Breast epithelium (tissue), 4 donors: ENCODE measurements around the gene FGD2. TPM values are rescaled to one million over a fixed set of nuclear protein-coding genes. Genes with fewer than 3 reads are reported as not detected.
A peak's percentile ranks its signal among the peaks of the same experiment; 100 is the strongest.

Source experiments
- DNase-seq, 2 donors: peaks; one replicate each; pipeline ENCODE4 v3.0.0-alpha.2; 2019; ENCODE audit warnings: low spot score in 2 of 2
- H3K27ac ChIP-seq, 2 donors: fragments of 200-600 bp; sonication (generic) in 1 of 2; one replicate each; pipeline ENCODE4 v1.5.1; 2016 to 2019; ENCODE audit warnings: mild to moderate bottlenecking in 1 of 2
- H3K27me3 ChIP-seq, 2 donors: fragments of 200-600 bp; sonication (generic) in 1 of 2; one replicate each; pipeline versions ENCODE4 v1.5.1 to v1.6.0; 2017 to 2019; ENCODE audit warnings: control low read depth in 1 of 2, mild to moderate bottlenecking in 1 of 2
- H3K36me3 ChIP-seq: fragments of 200-600 bp; one replicate; pipeline ENCODE4 v1.5.1; 2019
- H3K4me1 ChIP-seq, 2 donors: fragments of 200-600 bp; sonication (generic); one replicate each; pipeline ENCODE4 v1.5.1; 2016 to 2019; ENCODE audit warnings: control low read depth in 1 of 2
- H3K4me3 ChIP-seq, 3 donors: fragments of 200-600 bp; sonication (generic); 1 replicate in 2 of 3; 2 replicates in 1 of 3; pipeline ENCODE4 v1.5.1; 2016 to 2019; ENCODE audit warnings: mild to moderate bottlenecking in 3 of 3, moderate library complexity in 2 of 3
- H3K9me3 ChIP-seq, 2 donors: fragments of 200-600 bp; sonication (generic) in 1 of 2; one replicate each; pipeline ENCODE4 v1.5.1; 2016 to 2019; ENCODE audit warnings: control low read depth in 1 of 2
- POLR2A ChIP-seq: fragments of 450-650 bp; IDR thresholded peaks from one replicate; pipeline ENCODE4 v1.6.1; 2016; ENCODE audit warnings: antibody characterized with exemption, mild to moderate bottlenecking, moderate library complexity
- POLR2AphosphoS5 ChIP-seq, 3 donors: sonication (generic); formaldehyde crosslinking; IDR thresholded peaks; one replicate each; pipeline ENCODE4 v1.6.1; 2017; ENCODE audit warnings: antibody characterized with exemption in 3 of 3
- intact Hi-C: fragments of 100-400 bp; cut with DNase I; formaldehyde crosslinking; loops from one replicate; pipeline ENCODE4 v1.15.1; 2023; ENCODE audit warnings: low total_unique reads
- total RNA-seq, 3 donors: library from RNA; depleted of rRNA; stranded (reverse); fragments of >200 nt; gene quantifications; one replicate each; pipeline ENCODE4 v1.1.0, GENCODE V29; 2016
- TF ChIP-seq, protein P1 (sequence below), 3 donors: fragments of 450-650 bp; IDR thresholded peaks; one replicate each; pipeline ENCODE4 v1.5.1; 2016 to 2017; ENCODE audit warnings: antibody characterized with exemption in 3 of 3, mild to moderate bottlenecking in 3 of 3, moderate library complexity in 3 of 3

The FGD2 gene
- total RNA-seq, 3 donors from 2014 or later: 11.5 to 51.4 (median 18.6) TPM

GRCh38 chr6:37020381-37020780 is 14.9 kb downstream of the FGD2 start:
- Histone ChIP-seq H3K36me3 (no peaks in the 10 kb centered on the region), H3K27ac (peak overlapping the region in 1 of 2 donors; percentile 38), H3K27me3 (no peaks in the 10 kb centered on the region), H3K4me1 (peaks cover 3 to 7% of the 10 kb centered on the region in 2 donors), H3K9me3 (no peaks in the 10 kb centered on the region), H3K4me3 (no peak overlapping the region)
- TF ChIP-seq, protein P1, sequence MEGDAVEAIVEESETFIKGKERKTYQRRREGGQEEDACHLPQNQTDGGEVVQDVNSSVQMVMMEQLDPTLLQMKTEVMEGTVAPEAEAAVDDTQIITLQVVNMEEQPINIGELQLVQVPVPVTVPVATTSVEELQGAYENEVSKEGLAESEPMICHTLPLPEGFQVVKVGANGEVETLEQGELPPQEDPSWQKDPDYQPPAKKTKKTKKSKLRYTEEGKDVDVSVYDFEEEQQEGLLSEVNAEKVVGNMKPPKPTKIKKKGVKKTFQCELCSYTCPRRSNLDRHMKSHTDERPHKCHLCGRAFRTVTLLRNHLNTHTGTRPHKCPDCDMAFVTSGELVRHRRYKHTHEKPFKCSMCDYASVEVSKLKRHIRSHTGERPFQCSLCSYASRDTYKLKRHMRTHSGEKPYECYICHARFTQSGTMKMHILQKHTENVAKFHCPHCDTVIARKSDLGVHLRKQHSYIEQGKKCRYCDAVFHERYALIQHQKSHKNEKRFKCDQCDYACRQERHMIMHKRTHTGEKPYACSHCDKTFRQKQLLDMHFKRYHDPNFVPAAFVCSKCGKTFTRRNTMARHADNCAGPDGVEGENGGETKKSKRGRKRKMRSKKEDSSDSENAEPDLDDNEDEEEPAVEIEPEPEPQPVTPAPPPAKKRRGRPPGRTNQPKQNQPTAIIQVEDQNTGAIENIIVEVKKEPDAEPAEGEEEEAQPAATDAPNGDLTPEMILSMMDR (IDR thresholded peaks at IDR 0.05): no peak
- TF ChIP-seq POLR2A (no peak), POLR2AphosphoS5 (IDR thresholded peaks at IDR 0.05) (no peak)
- intact Hi-C loops: loop anchor here (5.0 to 10.0 kb wide), 2 partner anchors 154 to 192 kb away; partner anchors contain the start of gene PIM1
- peak in 1 of 2 donors; percentile 50 for DNase-seq

DNA sequence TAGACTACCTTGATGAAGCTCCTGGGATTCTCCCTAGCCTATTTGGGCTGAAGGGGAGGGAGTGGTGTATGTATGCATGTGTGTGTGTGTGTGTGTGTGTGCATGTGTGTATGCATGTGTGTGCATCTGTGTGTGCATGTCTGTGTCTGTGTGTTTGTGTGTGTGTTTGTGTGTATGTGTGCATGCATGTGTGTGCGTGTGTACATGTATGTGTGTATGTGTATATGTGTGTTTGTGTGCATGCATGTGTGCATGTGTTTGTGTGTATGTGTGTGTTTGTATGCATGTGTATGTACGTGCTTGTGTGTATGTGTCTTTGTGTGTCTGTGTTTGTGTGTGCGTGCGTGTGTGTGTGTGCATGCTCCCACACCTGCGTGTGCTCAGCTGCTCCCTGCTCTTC is 15.4 kb downstream of the FGD2 start:
- Histone ChIP-seq H3K4me1 (peaks cover 3 to 7% of the 10 kb centered on the region in 2 donors), H3K9me3 (no peaks in the 10 kb centered on the region), H3K27ac (no peak overlapping the region), H3K36me3 (no peaks in the 10 kb centered on the region), H3K4me3 (no peak overlapping the region), H3K27me3 (no peaks in the 10 kb centered on the region)
- TF ChIP-seq, protein P1 (IDR thresholded peaks at IDR 0.05): no peak
- TF ChIP-seq POLR2A: no peak
- TF ChIP-seq POLR2AphosphoS5 (IDR thresholded peaks at IDR 0.05): no peak
- intact Hi-C loops: loop anchor here (5.0 to 10.0 kb wide), 2 partner anchors 154 to 191 kb away; partner anchors contain the start of gene PIM1
- no peak for DNase-seq

- no peaks in the 10 kb centered on the region for H3K36me3 ChIP-seq
- no peak for TF ChIP-seq POLR2AphosphoS5 (IDR thresholded peaks at IDR 0.05)
- TF ChIP-seq POLR2A: no peak
- TF ChIP-seq, protein P1 (IDR thresholded peaks at IDR 0.05): no peak
- DNase-seq: no peak
- H3K4me1 ChIP-seq: peaks cover 3 to 7% of the 10 kb centered on the region in 2 donors
- H3K27ac ChIP-seq: no peak overlapping the region
- intact Hi-C loops: loop anchor here (5.0 to 10.0 kb wide), 2 partner anchors 153 to 191 kb away; partner anchors contain the start of gene PIM1
- no peaks in the 10 kb centered on the region for H3K9me3 ChIP-seq
- H3K27me3 ChIP-seq: no peaks in the 10 kb centered on the region
- H3K4me3 ChIP-seq: no peak overlapping the region
These were observed 16.1 kb downstream of the FGD2 start for GRCh38 chr6:37021356-37022129.

GRCh38 chr6:37022135-37022863 is 16.8 kb downstream of the FGD2 start:
- H3K36me3 ChIP-seq: no peaks in the 10 kb centered on the region
- DNase-seq: no peak
- no peak overlapping the region for H3K4me3 ChIP-seq
- intact Hi-C loops: loop anchor here (5.0 to 10.0 kb wide), 2 partner anchors 153 to 190 kb away; partner anchors contain the start of gene PIM1
- no peak for TF ChIP-seq POLR2A
- TF ChIP-seq POLR2AphosphoS5 (IDR thresholded peaks at IDR 0.05): no peak
- H3K9me3 ChIP-seq: no peaks in the 10 kb centered on the region
- peaks cover 3 to 7% of the 10 kb centered on the region in 2 donors for H3K4me1 ChIP-seq
- H3K27ac ChIP-seq: no peak overlapping the region
- H3K27me3 ChIP-seq: no peaks in the 10 kb centered on the region

DNA sequence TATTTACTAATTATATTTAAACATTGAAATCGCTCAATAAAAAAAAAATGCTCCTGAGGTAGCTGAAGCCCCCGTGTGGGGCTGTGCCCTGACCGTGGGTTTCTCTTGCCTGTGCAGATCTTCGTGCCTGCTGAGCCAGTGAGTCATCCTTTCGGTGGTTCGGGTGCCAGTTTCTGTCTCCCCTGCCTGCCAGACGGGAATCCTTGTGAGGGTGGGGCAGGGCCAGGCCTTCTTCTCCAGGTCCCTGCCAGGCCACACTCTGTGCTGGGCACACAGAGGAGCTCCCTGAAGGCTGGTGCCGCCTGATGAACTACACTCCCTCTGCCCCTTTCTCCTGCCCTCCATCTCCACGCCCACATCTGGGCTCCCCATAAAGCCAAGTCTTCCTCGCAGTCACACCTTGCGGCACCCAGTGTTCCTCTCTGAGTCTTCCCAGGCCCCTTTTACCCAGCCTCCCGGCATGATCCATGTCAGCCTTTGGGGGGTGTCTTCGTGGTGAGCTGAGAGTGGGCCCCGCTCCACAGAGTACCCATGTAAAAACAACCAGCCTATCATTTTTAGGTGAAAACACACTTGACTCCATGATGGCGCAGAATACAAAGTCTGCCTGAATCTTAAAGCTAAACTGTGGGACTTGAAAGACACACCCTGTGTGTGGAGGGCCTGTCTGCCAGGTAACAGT is 19.3 kb downstream of the FGD2 start:
- peak in 1 of 2 donors; percentile 85 for DNase-seq
- intact Hi-C loops: loop anchor here (5.0 to 10.0 kb wide), 2 partner anchors 150 to 188 kb away; partner anchors contain the start of gene PIM1
- peak overlapping the region in 1 of 2 donors; percentile 71 for H3K27ac ChIP-seq

More for the DNA sequence above, 19.3 kb downstream of the FGD2 start:
- no peak overlapping the region for H3K4me3 ChIP-seq
- H3K4me1 ChIP-seq: no peaks in the 10 kb centered on the region
- TF ChIP-seq POLR2AphosphoS5 (IDR thresholded peaks at IDR 0.05) (no peak), POLR2A (no peak)
- TF ChIP-seq, protein P1 (IDR thresholded peaks at IDR 0.05): no peak
- no peaks in the 10 kb centered on the region for H3K27me3 ChIP-seq
- H3K9me3 ChIP-seq: no peaks in the 10 kb centered on the region
- H3K36me3 ChIP-seq: no peaks in the 10 kb centered on the region
